Muscle layer of duodenum (tissue), 2 donors: ENCODE measurements around the gene SHH.

Experiments used
- H3K27ac ChIP-seq: one replicate; pipeline ENCODE4 v1.7.0; 2013; ENCODE audit warnings: mild to moderate bottlenecking, low read length
- H3K27me3 ChIP-seq: one replicate; pipeline ENCODE4 v1.7.0; 2013; ENCODE audit warnings: low read depth, mild to moderate bottlenecking, control low read depth, low read length
- H3K36me3 ChIP-seq, 2 donors: one replicate each; pipeline ENCODE4 v1.7.0; 2013; ENCODE audit warnings: low read length in 2 of 2, control low read depth in 1 of 2, mild to moderate bottlenecking in 1 of 2; ENCODE audit not compliant: insufficient read depth in 2 of 2, control insufficient read depth in 1 of 2
- H3K4me1 ChIP-seq, 2 donors: one replicate each; pipeline ENCODE4 v1.7.0; 2013; ENCODE audit warnings: low read length in 2 of 2, mild to moderate bottlenecking in 2 of 2, control low read depth in 1 of 2, moderate library complexity in 1 of 2; ENCODE audit not compliant: insufficient read depth in 2 of 2, control insufficient read depth in 1 of 2
- H3K4me3 ChIP-seq, 2 donors: one replicate each; pipeline ENCODE4 v1.7.0; 2013; ENCODE audit warnings: low read length in 2 of 2, low read depth in 1 of 2, mild to moderate bottlenecking in 1 of 2
- H3K9me3 ChIP-seq, 2 donors: one replicate each; pipeline ENCODE4 v1.7.0; 2013; ENCODE audit warnings: low read length in 2 of 2, control low read depth in 1 of 2, mild to moderate bottlenecking in 1 of 2; ENCODE audit not compliant: control insufficient read depth in 1 of 2
- donor health status: healthy.

The SHH gene

GRCh38 chr7:155811895-155812761, at the start of gene SHH:
Gene SHH, minus strand, starts transcription at chr7:155812463. Its CDS starts 341 bp downstream, at chr7:155812122.
- Histone ChIP-seq H3K36me3 (no peaks in the 10 kb centered on the region), H3K4me1 (peaks cover 0 to 39% of the 10 kb centered on the region in 2 donors)

DNA sequence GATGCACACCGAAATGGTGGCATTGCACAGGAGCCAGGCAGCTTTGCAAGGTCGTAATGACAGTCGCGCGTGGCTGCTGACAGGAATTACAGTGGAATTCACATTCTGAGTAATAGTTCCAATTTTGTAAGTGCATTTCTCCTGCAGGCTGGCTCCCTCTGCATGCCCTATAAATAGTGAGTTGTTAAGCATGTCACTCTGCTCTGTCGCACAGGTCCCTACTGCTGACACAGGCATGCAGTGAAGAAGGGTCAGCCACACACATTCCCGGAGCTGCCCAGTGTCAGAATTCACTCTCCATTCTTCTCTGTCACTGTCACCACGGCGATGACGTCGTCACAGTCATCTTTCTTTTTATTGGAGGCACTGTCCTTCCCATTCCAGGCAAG, 49.2 kb upstream of the SHH start:
- H3K4me3 ChIP-seq = no peak overlapping the region
- no peaks in the 10 kb centered on the region for H3K36me3 ChIP-seq
- no peaks in the 10 kb centered on the region for H3K9me3 ChIP-seq
- no peak overlapping the region for H3K27ac ChIP-seq
- no peaks in the 10 kb centered on the region for H3K4me1 ChIP-seq
- H3K27me3 ChIP-seq = peaks cover 3% of the 10 kb centered on the region

More at GRCh38 chr7:155811895-155812761, at the start of gene SHH:
- Histone ChIP-seq H3K9me3 (no peaks in the 10 kb centered on the region), H3K27me3 (peaks cover 49% of the 10 kb centered on the region), H3K4me3 (peak within 1 kb of the TSS in 1 of 2 donors; percentile 41), H3K27ac (no peak within 1 kb of the TSS)

DNA sequence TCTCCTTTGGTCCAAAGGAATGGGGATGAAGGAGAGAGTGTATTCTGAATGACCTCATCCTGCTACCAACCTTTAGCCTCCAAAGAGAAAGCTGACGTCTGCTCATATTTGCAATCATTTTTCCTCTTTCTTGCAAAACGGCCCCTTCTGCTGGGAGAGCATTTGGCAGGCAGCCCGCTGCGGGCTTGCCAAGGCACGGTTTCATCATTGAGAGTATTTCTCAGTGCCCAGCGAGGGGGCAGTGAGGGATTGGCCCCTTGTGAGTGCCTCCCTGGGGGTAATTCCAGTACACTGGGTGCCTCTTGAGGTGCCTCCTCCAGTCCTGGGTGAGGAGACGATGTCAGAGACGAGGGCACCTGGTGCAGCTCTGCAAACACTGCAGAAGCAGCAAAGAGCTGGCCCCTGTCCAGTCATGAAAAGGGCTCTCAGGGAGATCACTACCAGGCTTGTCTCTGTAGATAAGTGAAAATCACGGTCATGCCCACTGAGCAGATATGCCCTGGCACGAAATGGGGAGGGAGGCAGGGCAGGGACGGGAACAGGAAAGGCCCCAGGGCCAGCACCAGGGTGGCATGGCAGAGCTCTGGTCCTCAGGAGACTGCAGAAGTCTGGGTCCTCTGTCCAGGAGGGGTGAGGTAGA, 48.7 kb upstream of the SHH start:
- Histone ChIP-seq H3K4me1 (no peaks in the 10 kb centered on the region), H3K27ac (no peak overlapping the region), H3K27me3 (peaks cover 3% of the 10 kb centered on the region), H3K4me3 (no peak overlapping the region), H3K9me3 (no peaks in the 10 kb centered on the region), H3K36me3 (no peaks in the 10 kb centered on the region)

GRCh38 chr7:155860461-155860839, 48.2 kb upstream of the SHH start:
- H3K36me3 ChIP-seq = no peaks in the 10 kb centered on the region

GRCh38 chr7:155858521-155859061, 46.3 kb upstream of the SHH start:
- Histone ChIP-seq H3K9me3 (peaks cover 0 to 5% of the 10 kb centered on the region in 2 donors), H3K27ac (no peak overlapping the region), H3K4me1 (no peaks in the 10 kb centered on the region), H3K36me3 (no peaks in the 10 kb centered on the region), H3K4me3 (no peak overlapping the region), H3K27me3 (peaks cover 3% of the 10 kb centered on the region)

More at GRCh38 chr7:155860461-155860839, 48.2 kb upstream of the SHH start:
- Histone ChIP-seq H3K27me3 (peaks cover 3% of the 10 kb centered on the region), H3K27ac (no peak overlapping the region), H3K9me3 (no peaks in the 10 kb centered on the region), H3K4me3 (no peak overlapping the region), H3K4me1 (no peaks in the 10 kb centered on the region)

DNA sequence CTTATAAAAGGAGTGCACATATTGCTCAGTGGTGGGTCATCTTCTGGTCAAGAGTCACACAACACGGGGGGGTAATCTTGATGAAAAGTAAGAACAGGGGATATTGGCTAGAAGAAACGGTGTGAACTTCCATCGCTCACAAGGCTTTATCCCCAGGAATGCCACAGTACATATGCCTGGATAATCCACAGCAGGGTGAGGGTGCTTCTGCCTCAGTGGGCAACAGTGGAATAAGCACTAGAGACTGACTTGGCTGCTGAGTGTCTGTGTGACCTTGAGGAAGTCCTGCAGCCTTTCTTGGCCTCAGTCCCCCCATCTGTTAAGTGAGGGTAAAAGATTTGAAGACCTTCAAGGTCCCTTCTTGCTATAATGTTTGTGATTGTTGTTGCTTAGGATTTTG, 44.9 kb upstream of the SHH start:
- Histone ChIP-seq H3K36me3 (no peaks in the 10 kb centered on the region), H3K4me1 (no peaks in the 10 kb centered on the region), H3K9me3 (peaks cover 0 to 5% of the 10 kb centered on the region in 2 donors), H3K4me3 (no peak overlapping the region), H3K27ac (no peak overlapping the region), H3K27me3 (no peaks in the 10 kb centered on the region)

DNA sequence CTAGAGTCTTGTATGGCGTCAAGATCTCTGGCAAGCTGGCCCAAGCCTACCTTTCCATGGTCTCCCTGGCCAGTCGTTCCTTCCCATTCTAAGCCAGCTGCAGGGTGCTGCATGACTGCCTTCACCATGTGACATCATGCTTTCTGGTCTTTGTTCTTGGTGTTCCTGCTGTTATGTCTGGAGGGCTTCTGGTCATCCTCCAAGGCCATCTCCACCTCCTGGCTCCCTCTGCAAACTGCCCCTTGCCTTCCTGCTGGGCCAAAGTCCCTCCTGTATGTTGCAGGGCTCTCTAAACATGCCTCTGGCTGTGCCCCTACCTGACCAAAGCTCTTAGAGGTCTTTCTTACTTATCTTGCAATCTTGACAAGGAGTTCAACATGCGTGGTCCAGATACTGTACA, 44.4 kb upstream of the SHH start:
- Histone ChIP-seq H3K27ac (no peak overlapping the region), H3K36me3 (no peaks in the 10 kb centered on the region), H3K27me3 (no peaks in the 10 kb centered on the region), H3K4me3 (no peak overlapping the region), H3K9me3 (peaks cover 0 to 5% of the 10 kb centered on the region in 2 donors), H3K4me1 (no peaks in the 10 kb centered on the region)

GRCh38 chr7:155852426-155853301, 40.4 kb upstream of the SHH start:
- Histone ChIP-seq H3K36me3 (no peaks in the 10 kb centered on the region), H3K4me1 (no peaks in the 10 kb centered on the region), H3K27ac (no peak overlapping the region), H3K4me3 (no peak overlapping the region), H3K27me3 (no peaks in the 10 kb centered on the region), H3K9me3 (peaks cover 0 to 5% of the 10 kb centered on the region in 2 donors)

DNA sequence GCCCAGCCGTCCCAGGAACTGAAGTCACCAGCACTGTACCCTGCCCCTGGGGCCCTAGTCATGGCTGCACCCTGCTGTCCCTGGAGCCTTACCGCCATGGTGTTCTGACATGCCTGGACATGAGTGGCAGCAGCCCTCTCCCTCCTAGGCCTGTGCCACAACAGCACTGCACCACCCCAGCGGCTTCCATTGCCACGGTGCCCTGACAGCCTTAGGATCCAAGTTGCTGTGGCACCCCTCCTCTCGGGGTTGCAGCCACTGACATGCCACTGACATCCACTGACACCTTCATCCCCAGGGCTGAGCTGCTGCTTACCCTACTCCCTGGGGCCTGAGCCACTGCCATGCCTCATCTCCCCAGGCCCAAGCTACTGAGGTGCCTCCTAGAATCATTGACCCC, 39.6 kb upstream of the SHH start:
- H3K4me3 ChIP-seq = no peak overlapping the region
- H3K36me3 ChIP-seq = no peaks in the 10 kb centered on the region

DNA sequence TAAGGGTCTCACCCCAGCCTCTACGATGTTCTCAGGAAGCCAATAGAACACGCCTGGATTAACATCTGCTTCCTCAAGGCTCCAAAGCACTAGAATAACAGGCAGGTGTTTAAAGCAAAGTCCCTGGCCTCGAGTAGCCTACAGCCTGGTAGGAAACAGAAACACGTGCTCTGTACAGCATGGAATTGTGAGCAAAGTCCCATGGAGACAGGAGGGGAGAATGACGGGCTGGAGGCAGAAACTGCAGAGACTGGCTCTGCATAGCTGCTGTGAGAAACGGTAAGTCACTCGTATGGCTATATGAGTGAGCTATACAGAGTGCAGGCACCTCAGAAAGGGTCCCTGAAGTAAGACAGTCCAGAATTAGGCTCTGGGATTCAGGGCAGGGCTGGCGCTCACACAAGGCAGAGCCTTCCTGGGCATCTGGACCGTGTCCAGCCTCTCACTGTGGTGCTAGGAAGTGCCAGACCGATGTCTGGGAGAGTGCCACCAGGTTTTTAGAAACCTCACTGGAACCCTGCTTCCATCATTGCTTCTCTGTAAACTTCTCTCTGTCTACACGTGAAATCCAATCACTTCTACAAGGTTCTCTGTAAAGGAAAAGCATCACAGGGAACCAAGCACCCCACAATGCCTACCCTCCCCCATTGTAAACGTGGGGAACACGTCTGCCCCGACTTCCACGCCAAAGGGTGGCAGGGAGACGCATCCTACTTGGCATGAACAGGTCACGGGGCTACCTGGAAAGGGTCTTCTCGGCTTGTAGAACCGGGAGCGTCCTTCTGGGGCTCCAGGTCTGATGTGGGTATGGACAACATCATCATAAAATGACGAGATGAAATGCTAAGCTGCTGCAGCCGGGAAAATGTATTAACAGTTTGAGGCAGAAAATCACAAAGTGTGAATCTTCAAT, 38.8 kb upstream of the SHH start:
- no peaks in the 10 kb centered on the region for H3K4me1 ChIP-seq
- no peaks in the 10 kb centered on the region for H3K27me3 ChIP-seq
- H3K9me3 ChIP-seq = peaks cover 0 to 5% of the 10 kb centered on the region in 2 donors
- H3K36me3 ChIP-seq = no peaks in the 10 kb centered on the region
- no peak overlapping the region for H3K27ac ChIP-seq
- H3K4me3 ChIP-seq = no peak overlapping the region

More for the DNA sequence above, 39.6 kb upstream of the SHH start:
- Histone ChIP-seq H3K27ac (no peak overlapping the region), H3K4me1 (no peaks in the 10 kb centered on the region), H3K9me3 (peaks cover 0 to 5% of the 10 kb centered on the region in 2 donors), H3K27me3 (no peaks in the 10 kb centered on the region)
